GM23248 (cell line): ENCODE data around the gene CA12.
"Not testable (repeated sequence)": the region's sequence is repeated elsewhere in the genome, so short reads cannot be mapped to it uniquely, and the experiment has no call there.

ENCODE experiments used
- EZH2 ChIP-seq: fragments of 200-600 bp; sonication (generic); IDR thresholded peaks from 2 replicates; pipeline ENCODE4 v1.6.1; 2018; ENCODE audit warnings: antibody characterized with exemption, mild to moderate bottlenecking; ENCODE audit not compliant: insufficient read depth, poor library complexity, severe bottlenecking
- EZH2phosphoT487 ChIP-seq: fragments of 200-600 bp; sonication (generic); IDR thresholded peaks from 2 replicates; pipeline ENCODE4 v1.6.1; 2018; ENCODE audit warnings: antibody characterized with exemption, moderate library complexity, mild to moderate bottlenecking, low read depth; ENCODE audit not compliant: insufficient read depth

GRCh38 chr15:63320981-63321380 is 60.7 kb downstream of the CA12 start:
- not testable (repeated sequence) for TF ChIP-seq EZH2phosphoT487, EZH2
